ENCODE measurements around the gene ACSS1.

Gene ACSS1

DNA sequence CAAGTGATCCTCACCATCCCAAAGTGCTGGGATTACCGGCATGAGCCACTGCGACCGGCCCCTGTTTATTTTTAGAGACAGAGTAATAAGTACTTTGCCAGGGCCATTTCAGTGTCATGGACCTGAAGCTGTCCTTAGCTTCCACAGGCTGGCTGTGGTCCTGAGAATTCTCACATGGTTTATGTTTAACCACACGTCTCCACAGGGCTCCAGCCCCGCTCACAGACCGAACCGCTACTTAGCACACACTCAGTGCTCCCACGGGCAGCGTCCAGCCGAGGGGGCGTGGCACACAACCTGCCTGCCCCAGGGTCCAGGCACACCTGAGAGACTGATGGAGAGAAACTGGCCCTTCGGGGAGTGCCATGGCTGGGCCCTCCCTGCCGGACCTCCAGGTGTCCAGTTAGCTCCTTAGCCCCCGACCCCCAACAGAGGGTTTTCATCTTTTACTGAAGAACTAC is 11.7 kb downstream of the ACSS1 start:
- no peak for DNase-seq

DNA sequence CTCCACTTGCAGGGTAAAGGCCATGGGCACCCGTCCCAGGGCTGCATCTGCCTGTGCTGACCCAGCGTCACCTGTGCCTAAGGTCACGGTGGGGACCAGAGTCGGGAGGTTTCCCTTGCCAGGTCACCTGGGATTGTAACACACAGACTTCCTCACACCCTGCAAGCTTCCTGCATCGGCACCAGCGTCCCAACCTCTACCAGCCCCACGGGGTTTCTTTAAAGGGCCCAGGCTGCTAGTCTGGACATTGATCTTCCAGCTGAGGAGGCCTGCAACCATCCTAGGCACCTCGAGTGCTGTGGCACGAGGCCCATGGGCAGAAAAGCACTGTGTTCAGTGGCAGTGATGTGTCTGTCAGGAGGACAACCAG is 12.6 kb downstream of the ACSS1 start:
- no peak for DNase-seq

DNA sequence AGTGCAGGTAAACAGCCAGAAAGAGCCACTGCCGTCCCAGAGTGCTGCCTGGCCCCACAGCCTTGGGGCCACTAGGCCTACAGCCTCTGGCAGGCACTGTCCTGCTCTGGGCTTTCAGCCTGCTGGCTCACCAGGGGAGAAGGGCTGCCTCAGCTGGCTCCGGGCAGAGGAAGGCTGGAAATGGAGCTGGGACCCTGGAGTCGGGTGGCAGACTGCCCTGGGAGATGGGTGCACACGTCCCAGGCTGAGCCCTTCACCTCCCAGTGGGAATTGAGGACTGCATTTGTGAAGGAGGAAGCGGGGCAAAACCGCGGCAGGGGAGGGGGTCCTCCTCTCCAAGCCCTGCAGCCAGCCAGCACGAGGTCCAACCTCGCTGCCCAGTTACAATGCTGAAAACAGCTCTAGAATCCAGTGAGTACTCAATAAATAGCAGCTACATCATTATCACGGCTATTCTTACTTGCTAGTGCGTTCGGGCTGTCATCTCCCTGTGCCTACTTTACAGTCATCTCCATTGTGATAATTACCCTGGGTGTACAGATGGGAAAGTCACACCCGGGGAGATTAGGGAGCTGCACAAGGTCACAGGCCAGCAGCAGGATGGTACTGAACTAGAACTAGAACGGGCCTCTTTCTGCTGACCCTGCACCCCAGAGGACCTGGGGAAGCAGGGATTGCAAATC is 13.1 kb downstream of the ACSS1 start:
- DNase-seq: no peak

DNA sequence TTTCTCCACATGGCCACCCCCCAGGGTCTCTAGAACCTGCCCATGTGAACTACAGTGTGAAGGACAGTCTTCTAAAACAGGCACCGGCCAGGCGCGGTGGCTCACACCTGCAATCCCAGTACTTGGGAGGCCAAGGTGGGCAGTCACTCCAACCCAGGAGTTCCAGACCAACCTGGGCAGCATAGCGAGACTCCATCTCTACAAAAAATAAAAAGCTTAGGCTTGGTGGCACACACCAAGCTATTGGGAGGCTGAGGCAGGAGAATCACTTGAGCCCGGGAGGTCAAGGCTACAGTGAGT is 13.7 kb downstream of the ACSS1 start:
- no peak for DNase-seq

DNA sequence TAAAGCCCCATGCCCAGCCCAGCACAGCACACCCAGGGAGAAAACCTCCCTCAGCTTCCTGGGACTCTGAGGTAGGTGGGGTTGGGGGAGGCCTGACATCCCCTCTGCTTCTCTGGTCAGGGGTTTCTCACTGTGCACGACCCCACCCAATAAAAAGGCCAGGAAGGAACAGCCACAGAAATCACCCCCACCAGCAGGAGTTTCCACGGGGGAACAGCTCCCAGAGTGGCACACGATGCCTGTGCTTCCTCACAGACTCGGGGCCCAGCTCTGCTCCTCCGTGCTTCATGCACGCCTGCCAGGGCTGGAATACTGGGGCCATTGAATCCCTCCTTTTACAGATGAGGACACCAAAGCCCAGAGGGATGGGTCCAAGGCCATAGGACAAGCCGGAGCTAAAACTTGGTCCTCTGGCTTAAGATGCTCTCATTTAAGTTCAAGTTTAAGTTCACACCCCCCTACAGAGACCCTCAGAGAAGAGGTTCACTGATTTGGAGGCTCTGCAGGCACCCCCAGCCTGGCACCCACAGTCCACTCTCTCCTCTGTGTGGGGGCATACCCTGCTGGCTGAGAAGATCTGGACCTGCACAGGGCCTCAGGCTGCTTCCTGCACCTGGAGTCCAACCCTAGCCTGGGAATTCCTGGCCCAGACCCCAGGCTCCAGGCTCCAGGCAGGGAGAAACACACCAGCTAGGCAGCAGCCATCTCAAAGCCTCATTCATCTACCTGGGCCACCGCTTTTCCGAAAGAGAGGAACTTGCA is 14.3 kb downstream of the ACSS1 start:
- no peak for DNase-seq

DNA sequence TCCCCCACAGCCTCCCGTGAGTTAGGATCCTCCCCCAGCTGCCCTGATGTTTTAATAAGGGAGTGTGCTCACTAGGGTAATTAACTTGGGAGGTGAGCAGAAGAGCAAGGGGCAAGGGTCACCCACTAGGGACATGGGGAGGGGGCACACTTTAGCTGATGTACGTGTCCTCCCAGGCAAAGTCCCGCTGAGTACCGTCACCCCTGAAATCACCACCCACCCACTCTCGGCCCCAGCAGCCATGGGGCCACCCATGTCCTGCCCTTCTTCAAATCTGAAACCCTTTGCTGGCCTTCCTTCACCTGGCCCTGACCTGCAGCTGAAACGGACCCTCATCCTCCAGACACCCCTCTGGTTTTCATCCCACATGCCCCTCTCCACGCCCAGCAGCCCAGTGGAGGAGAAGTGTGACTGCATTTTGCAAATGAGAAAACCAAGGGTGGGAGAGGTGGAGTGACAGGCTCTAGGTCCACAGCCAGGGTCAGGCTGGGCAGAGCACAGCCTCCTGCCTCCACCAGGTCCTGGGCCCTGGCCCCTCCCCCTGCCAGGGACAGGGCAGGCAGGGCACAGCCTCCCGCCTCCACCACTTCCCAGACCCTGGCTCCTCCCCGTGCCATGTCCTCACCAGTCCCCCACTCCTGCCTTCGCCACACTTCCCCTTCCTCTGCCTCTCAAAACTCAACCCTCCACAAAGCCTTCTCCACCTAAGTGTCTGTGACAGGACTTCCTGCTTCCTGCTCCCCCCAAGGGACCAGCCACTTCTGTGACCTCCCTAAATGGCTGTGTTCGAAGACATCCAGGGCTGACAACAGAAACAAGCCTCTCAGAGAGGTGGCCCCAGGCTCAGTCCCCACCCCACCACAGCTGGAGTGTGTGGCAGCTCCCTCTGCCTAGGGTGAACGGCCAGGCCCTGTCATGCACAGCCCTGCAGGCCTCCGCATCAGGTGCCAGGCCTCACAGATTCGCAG is 15.1 kb downstream of the ACSS1 start:
- no peak for DNase-seq

DNA sequence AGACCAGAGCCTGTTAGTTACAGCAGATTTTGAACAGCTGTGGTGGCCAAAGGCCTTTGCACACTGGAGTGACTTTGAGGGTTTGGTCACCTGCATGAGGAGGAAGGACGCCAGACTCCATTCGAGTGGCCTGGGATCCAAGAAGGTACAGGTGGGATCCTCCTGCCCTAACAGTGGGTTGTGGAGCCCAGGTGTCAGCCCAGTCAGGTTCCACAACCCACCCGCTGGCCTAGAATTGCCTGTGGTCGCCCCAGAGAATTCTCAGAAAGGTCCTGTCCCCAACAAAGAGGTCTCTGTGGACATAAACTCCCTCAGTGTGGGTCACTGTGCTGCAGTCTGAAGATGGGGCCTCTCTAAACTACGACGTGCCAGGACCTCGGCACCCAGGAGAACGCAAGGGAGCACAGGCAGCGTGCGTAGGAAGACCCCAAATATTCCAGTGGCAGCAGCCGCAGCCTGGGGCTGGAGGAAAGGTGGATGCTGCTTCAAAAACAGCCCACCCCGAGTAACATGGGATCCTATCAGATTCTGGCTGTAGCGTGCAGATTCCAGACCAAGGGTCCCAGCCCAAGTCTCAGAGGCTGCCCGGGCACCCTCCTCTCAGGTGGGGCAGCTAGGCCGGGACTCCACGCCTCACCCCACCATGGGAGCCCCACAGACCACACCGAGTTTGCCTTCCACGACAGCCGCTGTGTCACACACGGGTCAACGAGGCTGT is 16.0 kb downstream of the ACSS1 start:
- no peak for DNase-seq

DNA sequence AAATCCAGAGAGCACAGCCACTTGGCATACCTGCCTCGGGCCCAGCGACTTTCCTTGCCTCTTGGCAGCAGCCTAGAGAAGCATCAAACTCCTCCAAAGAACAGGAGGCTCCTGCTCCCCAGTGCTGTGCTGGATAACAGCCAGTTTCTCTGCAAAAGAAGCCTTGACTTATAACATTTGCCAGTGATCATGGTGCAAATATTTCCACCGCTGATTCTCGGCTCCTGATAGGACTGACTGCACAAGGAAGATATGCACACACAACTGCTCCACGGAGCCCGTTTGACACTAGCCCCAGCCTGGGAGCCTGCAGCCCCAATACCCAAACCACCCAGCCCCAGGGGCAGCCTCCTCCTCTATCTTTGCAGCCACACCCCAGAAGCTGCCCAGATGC is 17.5 kb downstream of the ACSS1 start:
- no peak for DNase-seq

DNA sequence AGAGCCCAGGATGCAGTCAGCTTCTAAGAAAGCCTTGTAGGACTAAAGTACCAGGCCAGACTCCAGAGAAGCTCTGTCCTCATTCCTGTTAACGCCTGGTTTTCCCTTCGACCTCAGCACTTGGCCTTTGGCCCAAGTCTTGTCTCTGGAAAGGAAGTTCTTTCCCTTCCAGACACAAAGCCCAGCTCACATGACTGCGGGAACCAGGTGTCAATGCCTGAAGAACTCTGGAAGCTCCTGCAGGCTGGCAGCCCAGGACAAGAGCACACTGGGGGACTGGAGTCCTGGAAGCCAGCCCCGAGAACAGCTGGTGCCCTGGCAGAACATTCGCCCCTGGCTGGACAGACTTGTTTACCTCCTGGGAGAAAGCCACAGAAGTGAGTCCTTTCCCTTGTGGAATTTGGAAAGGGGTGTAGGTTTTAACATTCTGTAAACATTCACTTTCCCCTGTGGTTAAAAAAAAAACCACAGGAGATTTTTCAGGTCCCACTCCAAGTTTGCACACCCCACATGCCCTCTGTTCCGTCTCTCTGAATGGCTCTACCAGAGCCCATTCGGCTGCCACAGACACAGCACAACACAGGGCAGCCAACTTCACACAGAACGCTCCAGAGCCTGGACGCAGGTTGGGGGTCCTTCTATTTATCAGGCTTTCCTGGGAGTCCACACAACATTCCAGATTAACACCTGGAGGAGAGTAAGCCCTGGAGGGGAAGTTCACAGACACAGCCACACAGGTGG is 18.1 kb downstream of the ACSS1 start:
- DNase-seq: peak; percentile 69

DNA sequence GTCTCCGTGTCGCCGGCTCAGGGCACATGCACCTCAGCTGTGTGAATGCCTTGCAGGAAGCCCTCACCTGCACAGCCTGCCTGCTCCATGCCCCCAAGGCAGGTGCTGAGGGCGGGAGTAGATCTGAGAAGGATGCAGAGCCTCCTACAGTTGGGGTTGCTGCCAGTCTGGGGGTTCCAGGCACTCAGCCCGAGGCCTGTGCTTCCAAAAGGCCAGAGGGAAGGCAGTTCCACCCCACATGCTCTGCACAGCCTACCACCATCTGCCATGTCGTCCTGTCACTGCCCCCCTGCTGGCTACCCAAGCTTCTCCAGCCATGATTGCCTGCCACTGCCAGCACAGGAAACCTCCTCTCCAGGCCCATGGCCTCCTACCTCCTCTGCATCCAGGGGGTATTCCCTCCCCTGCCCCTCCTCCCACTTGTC is 19.3 kb downstream of the ACSS1 start:
- no peak for DNase-seq

DNA sequence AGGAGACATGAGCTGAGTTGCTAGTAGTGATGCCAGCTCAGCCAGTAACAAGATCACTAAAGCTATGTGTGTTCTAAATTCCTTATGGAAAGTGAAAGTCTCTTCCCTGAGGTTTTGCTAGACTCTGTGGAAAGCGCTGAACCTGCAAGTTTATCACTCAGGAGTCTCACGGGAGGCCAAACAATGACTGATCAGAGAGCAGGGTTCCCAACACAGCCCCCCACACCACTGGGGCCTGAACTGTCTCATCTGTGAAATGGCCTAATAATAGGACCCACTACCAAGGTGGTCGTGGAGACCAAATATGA is 19.9 kb downstream of the ACSS1 start:
- DNase-seq: no peak

DNA sequence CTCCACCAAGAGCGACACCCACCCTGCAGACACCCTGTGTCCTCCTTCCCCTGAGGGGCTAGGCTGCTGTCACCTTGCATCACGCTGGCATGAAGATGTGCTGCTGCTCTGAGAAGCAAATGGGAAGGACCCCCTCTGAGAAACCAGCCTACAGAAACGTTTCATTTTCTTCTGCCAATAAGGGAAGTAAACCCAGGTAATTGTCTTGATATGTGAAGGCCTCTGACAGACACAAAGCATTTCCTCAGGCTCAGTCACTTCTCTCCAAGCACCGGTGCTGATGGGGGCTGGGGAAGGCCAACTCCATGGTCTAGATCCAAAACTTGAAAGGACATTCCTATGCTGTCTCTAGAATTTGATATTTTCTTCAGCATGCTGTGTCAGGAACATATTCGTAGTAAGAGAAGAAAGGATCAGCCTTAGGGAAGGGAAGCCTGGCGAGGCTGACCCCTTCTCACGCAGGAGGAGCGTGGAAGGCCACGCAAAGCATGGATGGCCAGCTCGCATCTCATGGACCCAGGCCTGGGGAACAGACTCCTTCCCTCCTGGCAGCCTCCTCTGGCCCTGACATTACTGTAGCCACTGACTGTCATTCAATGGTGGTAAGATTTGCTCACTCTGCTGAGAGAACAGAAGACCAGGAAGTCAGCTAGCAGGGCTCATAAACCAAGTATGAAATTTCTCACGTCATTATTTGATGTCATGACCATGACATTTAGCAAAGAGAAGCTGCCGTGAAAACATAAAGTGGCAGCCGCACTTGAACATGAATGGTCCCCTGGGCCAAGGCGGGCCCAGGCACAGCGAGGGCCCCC is 20.4 kb downstream of the ACSS1 start:
- no peak for DNase-seq

DNA sequence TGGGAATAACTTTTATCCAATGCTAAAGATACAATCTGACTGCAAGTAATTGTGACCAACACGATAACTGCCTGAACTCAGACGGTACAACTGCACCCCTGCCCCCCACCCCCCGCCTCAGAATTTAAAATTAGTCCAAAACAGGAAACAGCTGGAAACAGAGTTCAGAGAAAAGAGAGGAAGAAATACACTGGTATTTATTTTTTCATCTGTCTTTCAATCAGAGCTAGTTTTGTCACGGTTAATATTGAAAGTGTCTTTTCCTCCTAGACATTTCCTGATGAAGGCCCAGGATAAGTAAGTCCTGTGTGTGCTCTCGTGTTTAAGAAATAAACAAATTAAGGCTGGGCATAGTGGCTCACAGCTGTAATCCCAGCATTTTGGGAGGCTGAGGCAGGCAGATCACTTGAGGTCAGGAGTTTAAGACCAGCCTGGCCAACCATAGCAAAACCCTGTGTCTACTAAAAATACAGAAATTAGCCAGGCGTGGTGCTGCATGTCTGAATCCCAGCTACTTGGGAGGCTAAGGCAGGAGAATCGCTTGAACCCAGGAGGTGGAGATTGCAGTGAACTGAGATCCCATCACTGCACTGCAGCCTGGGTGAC is 21.5 kb downstream of the ACSS1 start:
- no peak for DNase-seq

DNA sequence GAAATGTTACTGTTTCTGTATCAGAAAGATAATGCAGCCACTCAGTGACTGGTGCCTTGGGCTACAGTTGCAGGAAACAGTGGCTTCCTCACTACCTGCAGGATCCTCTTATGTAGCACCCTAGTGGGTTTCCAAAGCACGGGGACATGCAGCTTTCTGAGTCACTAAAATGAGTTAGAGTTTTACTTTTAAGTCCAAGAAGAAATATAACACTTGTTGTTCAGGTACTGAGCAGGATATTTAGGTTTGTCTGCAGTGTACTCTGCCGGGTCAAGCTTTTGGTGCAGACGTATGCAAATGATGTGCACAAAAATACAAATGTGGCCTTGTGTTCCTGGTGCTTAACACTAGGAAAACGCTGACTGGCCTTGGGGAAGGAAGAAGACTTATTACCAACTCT is 22.0 kb downstream of the ACSS1 start:
- DNase-seq: no peak

DNA sequence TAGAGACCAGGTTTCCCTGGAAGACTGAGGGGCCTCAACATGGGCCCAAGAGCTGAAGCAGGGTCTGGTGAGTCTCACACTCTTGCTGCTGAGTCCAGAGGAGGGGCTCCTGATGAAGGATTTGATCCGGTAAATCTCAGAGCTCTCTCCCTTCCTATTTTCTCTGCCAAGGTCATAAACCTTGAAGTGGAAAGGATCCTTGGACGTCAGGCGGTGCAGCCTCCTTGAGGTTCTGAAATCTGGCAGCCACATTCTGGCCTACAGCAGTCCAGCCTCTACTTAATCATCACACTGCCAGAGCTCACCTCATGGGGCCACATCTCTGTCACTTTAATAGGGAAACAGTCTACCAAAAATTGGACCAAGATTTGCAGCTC is 24.0 kb downstream of the ACSS1 start:
- DNase-seq: no peak

DNA sequence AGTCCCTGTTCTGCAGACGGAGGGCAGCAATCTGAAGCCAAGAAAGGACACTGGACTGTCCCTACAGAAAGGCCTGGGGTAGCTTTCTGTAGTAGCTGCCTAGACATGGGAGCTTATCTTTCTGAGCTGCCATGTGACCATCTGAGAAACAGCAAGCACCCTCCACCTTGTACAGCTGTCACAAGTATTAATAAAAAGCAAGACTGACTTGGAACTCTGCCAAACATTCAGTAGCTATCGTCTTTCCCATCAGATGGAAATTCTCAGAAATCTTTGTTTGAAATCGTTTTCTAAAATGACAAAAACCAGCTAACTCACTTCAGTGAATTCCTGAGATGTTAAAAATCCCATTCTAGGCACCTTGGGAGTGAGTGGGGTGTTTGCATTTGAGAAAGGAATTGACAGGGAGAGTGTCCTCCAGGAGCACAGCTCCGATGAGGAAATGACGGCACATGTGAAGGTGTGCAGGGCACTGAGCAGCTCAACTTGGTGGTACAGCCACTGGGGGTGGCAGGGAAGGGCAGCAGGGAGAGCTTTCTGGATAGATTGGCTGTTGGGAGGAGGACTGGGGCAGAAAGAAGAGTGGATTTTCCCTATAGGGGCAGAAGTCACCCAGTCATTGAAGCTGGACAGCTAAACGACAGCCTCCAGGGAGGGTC is 24.5 kb downstream of the ACSS1 start:
- DNase-seq: no peak

DNA sequence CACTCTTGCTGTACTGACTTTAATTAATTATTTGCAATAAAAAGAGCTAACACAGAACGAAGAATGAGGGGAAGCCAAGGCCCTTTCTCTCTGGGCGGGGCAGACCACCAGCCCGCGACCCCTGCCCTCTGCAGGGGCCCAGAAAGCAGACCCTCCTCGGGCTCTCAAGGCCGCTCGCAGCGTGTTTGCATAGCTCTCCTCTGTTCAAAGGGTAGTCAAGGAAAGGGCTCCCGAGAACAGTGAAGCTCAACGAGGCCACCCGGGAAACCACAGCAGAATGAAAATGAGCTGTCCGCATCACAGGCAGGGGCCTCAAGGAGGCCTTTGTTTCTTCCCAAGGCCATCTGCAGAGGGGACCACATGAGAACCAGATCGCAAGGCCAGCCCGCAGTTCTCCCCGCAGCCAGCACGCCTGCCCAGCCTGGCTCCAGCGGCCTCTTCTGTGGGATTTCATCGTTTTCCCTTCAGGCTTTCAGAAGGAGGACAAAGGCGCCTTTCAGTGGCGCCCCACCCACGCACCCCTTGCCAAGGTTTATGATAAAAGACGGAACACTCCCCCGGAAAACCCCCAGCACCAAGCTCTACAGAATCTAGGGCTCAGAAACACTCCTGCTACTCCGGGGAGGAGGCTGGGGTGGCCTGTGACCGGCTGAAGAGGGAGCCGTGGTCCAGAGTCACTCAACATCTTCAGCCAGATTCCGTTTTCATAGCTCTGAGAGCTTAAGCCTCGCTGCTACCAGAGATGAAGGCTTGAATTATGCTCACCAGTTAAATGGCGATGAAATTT is 25.3 kb downstream of the ACSS1 start:
- peak; percentile 76 for DNase-seq

DNA sequence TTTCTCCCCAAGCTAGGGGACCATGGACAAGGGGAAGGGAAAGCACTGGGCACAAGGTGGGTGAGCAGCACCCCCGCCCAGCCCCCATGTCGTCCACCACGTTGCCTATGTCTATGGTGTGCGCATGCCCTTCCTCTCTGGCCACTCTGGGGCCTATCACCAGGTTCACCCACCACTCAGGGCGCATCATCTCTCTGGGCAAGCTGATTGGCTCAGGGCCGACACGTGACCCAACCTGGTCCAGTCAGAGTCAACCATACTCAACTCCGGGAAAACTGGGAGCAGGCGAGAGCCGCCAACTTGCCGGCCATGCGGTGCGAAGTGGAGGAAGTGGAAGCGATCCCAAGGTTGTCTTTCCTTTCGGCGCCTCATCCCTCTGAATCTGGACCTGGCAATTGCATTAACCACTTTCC is 25.9 kb downstream of the ACSS1 start:
- no peak for DNase-seq

DNA sequence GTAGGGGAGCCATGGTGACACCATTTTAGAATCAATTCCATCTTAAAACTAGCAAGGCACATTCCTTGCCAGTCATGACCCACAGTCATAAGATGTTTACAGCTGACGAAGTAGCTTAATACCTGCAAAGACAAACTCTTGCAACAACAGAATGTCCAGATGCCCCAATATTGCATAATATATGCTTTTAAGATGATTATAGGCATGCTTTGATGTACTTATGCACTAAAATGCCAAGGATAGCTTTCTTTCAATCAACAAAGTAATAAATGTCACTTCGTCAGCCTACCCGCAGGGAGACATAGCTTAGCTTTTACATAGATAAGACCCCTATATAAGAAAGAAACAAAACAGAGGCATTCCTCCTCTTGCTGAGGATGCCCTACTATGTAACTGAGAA is 26.7 kb downstream of the ACSS1 start:
- DNase-seq: no peak

All from islet precursor cell (in vitro differentiated cells).